ENCODE results near the gene ABCA1.
"Not testable (repeated sequence)": the region's sequence is repeated elsewhere in the genome, so short reads cannot be mapped to it uniquely, and the experiment has no call there.

Gene ABCA1

GRCh38 chr9:104927912-104928740 lies at the start of gene ABCA1:
Gene ABCA1 (minus strand): TSS chr9:104928155. CDS start chr9:104903679, 24,476 bp downstream.
- peak; percentile 59 for DNase-seq (ENCODE audit: extremely low spot score)
- TF ChIP-seq BHLHE40 (IDR thresholded peaks at IDR 0.05; ENCODE audit: borderline replicate concordance) (no peak), L3MBTL2 (conservative IDR thresholded peaks at IDR 0.05) (peak; percentile 88), ARNT (IDR thresholded peaks at IDR 0.05) (no peak), PKNOX1 (IDR thresholded peaks at IDR 0.05) (peak; percentile 48; the same call in 1 of the 2 replicates)
- CTCF ChIA-PET: interaction anchor here (0.7 to 0.8 kb wide), 2 partner anchors 118 to 173 kb away, joined by 3 read pairs; no protein-coding TSS in a partner anchor
- POLR2A ChIA-PET: interaction anchor here (2.0 kb wide), 1 partner anchor 40 kb away, joined by 8 read pairs; no protein-coding TSS in a partner anchor

- no peak for DNase-seq (ENCODE audit: extremely low spot score)
Observed at GRCh38 chr9:104977580-104977979, 49.6 kb upstream of the ABCA1 start.

GRCh38 chr9:104977168-104977567 lies 49.2 kb upstream of the ABCA1 start:
- ChIA-PET CTCF (no interaction called here), POLR2A (no interaction called here)
- no peak for TF ChIP-seq LEF1 (IDR thresholded peaks at IDR 0.05; ENCODE audit: borderline replicate concordance)
- no peak for TF ChIP-seq FOXK2 (IDR thresholded peaks at IDR 0.05)
- no peak for TF ChIP-seq ARNT (IDR thresholded peaks at IDR 0.05)
- no peak for TF ChIP-seq PKNOX1 (IDR thresholded peaks at IDR 0.05)
- TF ChIP-seq ELF4 (IDR thresholded peaks at IDR 0.05): no peak
- TF ChIP-seq TARDBP (IDR thresholded peaks at IDR 0.05): no peak
- TF ChIP-seq FOXA1 (IDR thresholded peaks at IDR 0.05): no peak
- no peak for TF ChIP-seq SUZ12 (IDR thresholded peaks at IDR 0.05)
- TF ChIP-seq FOXM1 (IDR thresholded peaks at IDR 0.05; ENCODE audit: borderline replicate concordance): no peak
- no peak for TF ChIP-seq BHLHE40 (IDR thresholded peaks at IDR 0.05; ENCODE audit: borderline replicate concordance)
- TF ChIP-seq ZNF384 (IDR thresholded peaks at IDR 0.05): no peak
- no peak for TF ChIP-seq CTBP1 (IDR thresholded peaks at IDR 0.05; ENCODE audit: borderline replicate concordance)
- no peak for TF ChIP-seq NFRKB (IDR thresholded peaks at IDR 0.05)
- TF ChIP-seq HDGF (IDR thresholded peaks at IDR 0.05; ENCODE audit: borderline replicate concordance): no peak
- no peak for DNase-seq (ENCODE audit: extremely low spot score)

More at GRCh38 chr9:104977580-104977979, 49.6 kb upstream of the ABCA1 start:
- POLR2A ChIA-PET: no interaction called here
- CTCF ChIA-PET: no interaction called here
- TF ChIP-seq NFRKB (IDR thresholded peaks at IDR 0.05): no peak
- no peak for TF ChIP-seq LEF1 (IDR thresholded peaks at IDR 0.05; ENCODE audit: borderline replicate concordance)
- no peak for TF ChIP-seq SP1 (IDR thresholded peaks at IDR 0.05)
- TF ChIP-seq PKNOX1 (IDR thresholded peaks at IDR 0.05): no peak
- no peak for TF ChIP-seq SUZ12 (IDR thresholded peaks at IDR 0.05)
- no peak for TF ChIP-seq HDGF (IDR thresholded peaks at IDR 0.05; ENCODE audit: borderline replicate concordance)
- TF ChIP-seq BHLHE40 (IDR thresholded peaks at IDR 0.05; ENCODE audit: borderline replicate concordance): no peak
- TF ChIP-seq TARDBP (IDR thresholded peaks at IDR 0.05): no peak

- DNase-seq (ENCODE audit: extremely low spot score): not testable (repeated sequence)
Observed at GRCh38 chr9:104975966-104976595, 48.1 kb upstream of the ABCA1 start.

GRCh38 chr9:104974053-104974962 lies 46.4 kb upstream of the ABCA1 start:
- TF ChIP-seq BHLHE40 (IDR thresholded peaks at IDR 0.05; ENCODE audit: borderline replicate concordance) (no peak), FOXM1 (IDR thresholded peaks at IDR 0.05; ENCODE audit: borderline replicate concordance) (no peak), ELF4 (IDR thresholded peaks at IDR 0.05) (no peak), HDGF (IDR thresholded peaks at IDR 0.05; ENCODE audit: borderline replicate concordance) (no peak), FOXK2 (IDR thresholded peaks at IDR 0.05) (no peak), ARNT (IDR thresholded peaks at IDR 0.05) (no peak), TARDBP (IDR thresholded peaks at IDR 0.05) (no peak), SUZ12 (IDR thresholded peaks at IDR 0.05) (no peak), LEF1 (IDR thresholded peaks at IDR 0.05; ENCODE audit: borderline replicate concordance) (no peak), CTBP1 (IDR thresholded peaks at IDR 0.05; ENCODE audit: borderline replicate concordance) (no peak), FOXA1 (IDR thresholded peaks at IDR 0.05) (no peak), SP1 (IDR thresholded peaks at IDR 0.05) (no peak), ZNF384 (IDR thresholded peaks at IDR 0.05) (no peak), NFRKB (IDR thresholded peaks at IDR 0.05) (no peak)
- DNase-seq (ENCODE audit: extremely low spot score): no peak
- POLR2A ChIA-PET: no interaction called here
- CTCF ChIA-PET: no interaction called here

More at GRCh38 chr9:104975966-104976595, 48.1 kb upstream of the ABCA1 start:
- CTCF ChIA-PET, POLR2A ChIA-PET: not testable (repeated sequence)
